Peyer's patch (tissue), 4 donors: ENCODE measurements around the gene INTS1. TPM values are rescaled to one million over a fixed set of nuclear protein-coding genes. Genes with fewer than 3 reads are reported as not detected.

Source experiments
- DNase-seq, 3 donors: peaks; one replicate each; pipeline ENCODE4 v3.0.0-alpha.2; 2017 to 2019
- H3K27ac ChIP-seq, 4 donors: fragments of 200-600 bp; sonication (generic); one replicate each; pipeline ENCODE4 v1.5.1; 2016 to 2019
- H3K27me3 ChIP-seq, 2 donors: fragments of 200-600 bp; sonication (generic); one replicate each; pipeline ENCODE4 v1.5.1; 2019
- H3K36me3 ChIP-seq, 3 donors: fragments of 200-600 bp; sonication (generic); one replicate each; pipeline ENCODE4 v1.5.1; 2016 to 2019
- H3K4me1 ChIP-seq, 4 donors: fragments of 200-600 bp; sonication (generic); one replicate each; pipeline ENCODE4 v1.5.1; 2016 to 2019
- H3K4me3 ChIP-seq, 4 donors: fragments of 200-600 bp; sonication (generic); 1 replicate in 3 of 4; 2 replicates in 1 of 4; pipeline ENCODE4 v1.5.1; 2016 to 2019; ENCODE audit warnings: mild to moderate bottlenecking in 1 of 4
- H3K9me3 ChIP-seq, 4 donors: fragments of 200-600 bp; sonication (generic); one replicate each; pipeline ENCODE4 v1.5.1; 2016 to 2019; ENCODE audit warnings: mild to moderate bottlenecking in 1 of 4
- POLR2A ChIP-seq, 2 donors: fragments of 450-650 bp; IDR thresholded peaks; one replicate each; pipeline ENCODE4 v1.5.1; 2017; ENCODE audit warnings: antibody characterized with exemption in 2 of 2, mild to moderate bottlenecking in 2 of 2, moderate library complexity in 2 of 2
- total RNA-seq, 4 donors: library from RNA; depleted of rRNA; stranded (reverse); fragments of >200 nt; gene quantifications; one replicate each; pipeline ENCODE4 v1.1.0, GENCODE V29; 2016
- TF ChIP-seq, protein P1 (sequence below), 6 experiments: fragments of 450-650 bp in 4 of 6; fragments of 200-600 bp in 2 of 6; sonication (generic) in 1 of 6; IDR thresholded peaks; one replicate each; pipeline ENCODE4 v1.5.1; 2017 to 2019; ENCODE audit warnings: antibody characterized with exemption in 6 of 6, mild to moderate bottlenecking in 3 of 6, moderate library complexity in 1 of 6

The INTS1 gene
- total RNA-seq, 4 donors from 2014 or later = 84.4 to 192 (median 108) TPM

DNA sequence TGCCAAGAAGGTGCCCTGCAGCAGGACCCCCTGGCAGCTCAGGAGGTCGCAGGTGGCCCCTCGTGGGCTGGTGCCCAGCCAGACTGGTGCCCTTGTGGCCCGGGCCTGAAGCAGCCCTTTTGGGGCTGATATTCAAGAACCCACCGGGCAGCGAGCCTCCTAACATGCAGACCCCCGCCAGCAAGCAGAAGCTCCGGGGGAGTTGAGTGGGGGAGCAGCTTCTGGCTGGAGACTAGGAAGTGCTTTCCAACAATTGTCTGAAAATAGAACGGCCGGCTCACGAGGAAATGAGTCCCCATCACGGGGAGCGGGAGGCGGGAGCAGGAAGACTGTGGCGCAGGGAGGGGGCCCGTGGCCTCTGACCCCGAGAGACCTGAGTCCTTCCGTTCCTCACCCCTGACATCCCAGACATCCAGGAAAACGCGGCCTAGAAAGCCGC is 9.5 kb upstream of the INTS1 start:
- TF ChIP-seq, protein P1, sequence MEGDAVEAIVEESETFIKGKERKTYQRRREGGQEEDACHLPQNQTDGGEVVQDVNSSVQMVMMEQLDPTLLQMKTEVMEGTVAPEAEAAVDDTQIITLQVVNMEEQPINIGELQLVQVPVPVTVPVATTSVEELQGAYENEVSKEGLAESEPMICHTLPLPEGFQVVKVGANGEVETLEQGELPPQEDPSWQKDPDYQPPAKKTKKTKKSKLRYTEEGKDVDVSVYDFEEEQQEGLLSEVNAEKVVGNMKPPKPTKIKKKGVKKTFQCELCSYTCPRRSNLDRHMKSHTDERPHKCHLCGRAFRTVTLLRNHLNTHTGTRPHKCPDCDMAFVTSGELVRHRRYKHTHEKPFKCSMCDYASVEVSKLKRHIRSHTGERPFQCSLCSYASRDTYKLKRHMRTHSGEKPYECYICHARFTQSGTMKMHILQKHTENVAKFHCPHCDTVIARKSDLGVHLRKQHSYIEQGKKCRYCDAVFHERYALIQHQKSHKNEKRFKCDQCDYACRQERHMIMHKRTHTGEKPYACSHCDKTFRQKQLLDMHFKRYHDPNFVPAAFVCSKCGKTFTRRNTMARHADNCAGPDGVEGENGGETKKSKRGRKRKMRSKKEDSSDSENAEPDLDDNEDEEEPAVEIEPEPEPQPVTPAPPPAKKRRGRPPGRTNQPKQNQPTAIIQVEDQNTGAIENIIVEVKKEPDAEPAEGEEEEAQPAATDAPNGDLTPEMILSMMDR (IDR thresholded peaks at IDR 0.05) = no peak
- TF ChIP-seq POLR2A (IDR thresholded peaks at IDR 0.05) = no peak
- H3K4me3 ChIP-seq = no peak overlapping the region
- H3K36me3 ChIP-seq = no peaks in the 10 kb centered on the region
- no peaks in the 10 kb centered on the region for H3K9me3 ChIP-seq
- H3K4me1 ChIP-seq = peaks cover 0 to 21% (median 0%) of the 10 kb centered on the region in 4 donors
- no peaks in the 10 kb centered on the region for H3K27me3 ChIP-seq
- H3K27ac ChIP-seq = peak overlapping the region; percentile 28 to 72 (median 59)
- no peak for DNase-seq

DNA sequence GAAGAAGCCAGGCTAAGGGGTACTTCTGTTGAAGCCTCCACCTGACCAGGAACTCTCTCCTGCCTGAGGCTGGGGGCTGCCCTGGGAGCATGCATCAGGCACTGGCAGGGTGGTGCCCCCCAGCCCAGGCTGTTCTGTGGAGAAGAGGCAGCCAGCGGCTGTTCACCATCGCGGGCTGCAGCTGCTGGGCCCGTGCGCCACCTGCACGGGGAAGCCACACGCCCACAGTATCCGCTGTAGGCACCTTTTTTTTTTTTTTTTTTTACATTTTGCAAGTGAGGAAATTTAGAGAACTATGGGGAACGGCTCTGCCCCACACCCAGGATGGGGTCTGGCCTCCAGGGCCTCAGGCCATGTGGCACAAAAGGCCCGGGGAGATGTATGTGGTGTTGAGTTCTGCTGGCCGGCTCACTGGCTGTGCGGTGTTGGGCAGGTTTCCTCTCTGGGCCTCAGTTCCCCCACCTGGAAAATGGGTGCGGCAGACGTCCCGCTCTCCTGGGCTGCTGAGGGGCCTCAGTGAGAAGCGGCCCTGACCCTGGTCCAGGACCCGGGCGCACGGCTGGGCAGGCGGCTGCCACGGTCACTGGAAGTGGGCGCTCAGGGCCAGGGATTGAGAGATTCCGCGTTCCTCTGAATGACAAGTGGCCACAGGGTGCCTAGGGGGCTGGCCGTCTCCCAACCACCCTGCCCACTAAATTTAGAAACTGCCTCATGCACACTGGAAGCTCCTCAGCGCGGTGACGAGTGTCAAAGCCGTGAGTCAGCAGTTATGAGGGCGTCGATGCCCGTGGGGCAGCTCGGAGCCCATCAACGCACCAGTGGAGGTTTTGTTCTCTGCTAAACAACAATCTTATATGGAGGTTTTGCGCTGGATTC is 8.8 kb upstream of the INTS1 start:
- H3K9me3 ChIP-seq = no peaks in the 10 kb centered on the region
- H3K36me3 ChIP-seq = no peaks in the 10 kb centered on the region
- no peak overlapping the region for H3K4me3 ChIP-seq
- H3K27me3 ChIP-seq = no peaks in the 10 kb centered on the region
- TF ChIP-seq, protein P1 (IDR thresholded peaks at IDR 0.05) = no peak
- TF ChIP-seq POLR2A (IDR thresholded peaks at IDR 0.05) = no peak
- H3K4me1 ChIP-seq = peaks cover 0 to 21% (median 0%) of the 10 kb centered on the region in 4 donors
- H3K27ac ChIP-seq = peak overlapping the region in 3 of 4 donors; percentile 55 to 72 (median 63)
- peak in 2 of 3 donors; percentile 75 to 77 for DNase-seq

- TF ChIP-seq POLR2A (IDR thresholded peaks at IDR 0.05) = no peak
- TF ChIP-seq, protein P1 (IDR thresholded peaks at IDR 0.05) = no peak
- H3K9me3 ChIP-seq = no peaks in the 10 kb centered on the region
- H3K27me3 ChIP-seq = no peaks in the 10 kb centered on the region
- H3K4me1 ChIP-seq = peaks cover 0 to 21% (median 2%) of the 10 kb centered on the region in 4 donors
- H3K27ac ChIP-seq = peak overlapping the region in 1 of 4 donors; percentile 55
- DNase-seq = no peak
- no peak overlapping the region for H3K4me3 ChIP-seq
- H3K36me3 ChIP-seq = no peaks in the 10 kb centered on the region
Measured at GRCh38 chr7:1511444-1512422, 7.5 kb upstream of the INTS1 start.

- Histone ChIP-seq H3K27me3 (no peaks in the 10 kb centered on the region), H3K9me3 (no peaks in the 10 kb centered on the region), H3K4me3 (no peak overlapping the region), H3K36me3 (no peaks in the 10 kb centered on the region), H3K4me1 (peaks cover 0 to 25% (median 7%) of the 10 kb centered on the region in 4 donors), H3K27ac (peak overlapping the region in 1 of 4 donors; percentile 17)
- TF ChIP-seq POLR2A (IDR thresholded peaks at IDR 0.05) = no peak
- TF ChIP-seq, protein P1 (IDR thresholded peaks at IDR 0.05) = no peak
- DNase-seq = peak in 1 of 3 donors; percentile 50
Measured at GRCh38 chr7:1510780-1511154, 6.6 kb upstream of the INTS1 start.

- H3K4me3 ChIP-seq = no peak overlapping the region
- H3K36me3 ChIP-seq = no peaks in the 10 kb centered on the region
- H3K4me1 ChIP-seq = peaks cover 0 to 36% (median 9%) of the 10 kb centered on the region in 4 donors
- DNase-seq = no peak
- no peak for TF ChIP-seq POLR2A (IDR thresholded peaks at IDR 0.05)
- TF ChIP-seq, protein P1 (IDR thresholded peaks at IDR 0.05) = no peak
- H3K27ac ChIP-seq = no peak overlapping the region
- no peaks in the 10 kb centered on the region for H3K9me3 ChIP-seq
- H3K27me3 ChIP-seq = no peaks in the 10 kb centered on the region
Measured at GRCh38 chr7:1509226-1509625, 5.0 kb upstream of the INTS1 start.
